Left lung (tissue), 10 donors: ENCODE measurements around the gene OAS1. TPM values are rescaled to one million over a fixed set of nuclear protein-coding genes. Genes with fewer than 3 reads are reported as not detected.

Experiments used
- ATAC-seq: fragments of 200-7000 bp; cut with Tn5 transposase; one replicate; pipeline ENCODE4 v1.9.1; 2020; ENCODE audit warnings: moderate library complexity
- DNase-seq, 4 donors: peaks; one replicate each; pipeline ENCODE4 v3.0.0-alpha.2; 2013 to 2020
- H3K27ac ChIP-seq, 2 donors: fragments of 200-600 bp; sonication (generic) in 1 of 2; one replicate each; pipeline versions ENCODE4 v1.5.0 to v1.8.0; 2020 to 2021
- H3K27me3 ChIP-seq, 2 donors: fragments of 200-600 bp; sonication (generic) in 1 of 2; one replicate each; pipeline versions ENCODE4 v1.5.0 to v1.8.0; 2020 to 2021
- H3K36me3 ChIP-seq, 2 donors: fragments of 200-600 bp; sonication (generic) in 1 of 2; one replicate each; pipeline versions ENCODE4 v1.5.0 to v1.8.0; 2020 to 2021
- H3K4me1 ChIP-seq, 2 donors: fragments of 200-600 bp; one replicate each; pipeline ENCODE4 v1.8.0; 2021
- H3K4me3 ChIP-seq, 2 donors: fragments of 200-600 bp; sonication (generic) in 1 of 2; one replicate each; pipeline versions ENCODE4 v1.5.0 to v1.8.0; 2020 to 2021; ENCODE audit warnings: mild to moderate bottlenecking in 1 of 2
- H3K9me3 ChIP-seq, 2 donors: fragments of 200-600 bp; sonication (generic) in 1 of 2; one replicate each; pipeline versions ENCODE4 v1.5.0 to v1.8.0; 2020 to 2021
- CTCF ChIP-seq, 2 donors: fragments of 200-600 bp; sonication (generic) in 1 of 2; IDR thresholded peaks; one replicate each; pipeline versions ENCODE4 v1.5.0 to v1.8.0; 2021; ENCODE audit warnings: antibody characterized with exemption in 2 of 2
- intact Hi-C, 2 donors: fragments of 100-400 bp; cut with DNase I; formaldehyde crosslinking; loops; one replicate each; pipeline versions ENCODE4 v1.11.2 to v1.14.2; 2022
- polyA plus RNA-seq, 6 donors: library from polyadenylated mRNA; unstranded; fragments of 120-200 nt; gene quantifications; one replicate each; pipeline ENCODE4 v1.2.1, GENCODE V29; 2013; ENCODE audit not compliant: insufficient read length in 6 of 6
- total RNA-seq, 2 donors: library from RNA; stranded (reverse); fragmentation: NEBNext Ultra II Directional; extraction: Animal tissue kit (Norgen Biotek cat#: 25700); gene quantifications; one replicate each; pipeline ENCODE4 v1.2.1, GENCODE V29; 2021
- donor health status: DM: no; HTN: yes; CAD: no.
- donor health status: DM: no; HTN: no; CAD: no.

Gene OAS1
- total and polyA plus RNA-seq, 8 donors = 3.3 to 48.3 (median 5.3) TPM

- Histone ChIP-seq H3K27ac (no peak overlapping the region), H3K36me3 (peaks cover 0 to 57% of the 10 kb centered on the region in 2 donors), H3K9me3 (no peaks in the 10 kb centered on the region), H3K4me3 (no peak overlapping the region), H3K4me1 (peaks cover 11 to 36% of the 10 kb centered on the region in 2 donors), H3K27me3 (no peaks in the 10 kb centered on the region)
- no peak for ATAC-seq
- no peak for DNase-seq
- TF ChIP-seq CTCF (IDR thresholded peaks at IDR 0.05) = no peak
- intact Hi-C loops = no loop called here
These were observed 35.0 kb downstream of the OAS1 start for GRCh38 chr12:112941528-112942335.

GRCh38 chr12:112942572-112942971 lies 35.8 kb downstream of the OAS1 start:
- no peak for ATAC-seq
- no peak overlapping the region for H3K4me3 ChIP-seq
- H3K9me3 ChIP-seq = no peaks in the 10 kb centered on the region
- peaks cover 11 to 29% of the 10 kb centered on the region in 2 donors for H3K4me1 ChIP-seq
- peaks cover 0 to 65% of the 10 kb centered on the region in 2 donors for H3K36me3 ChIP-seq
- no peaks in the 10 kb centered on the region for H3K27me3 ChIP-seq
- no peak for DNase-seq
- no peak for TF ChIP-seq CTCF (IDR thresholded peaks at IDR 0.05)
- intact Hi-C loops = no loop called here
- no peak overlapping the region for H3K27ac ChIP-seq

- Histone ChIP-seq H3K36me3 (peaks cover 0 to 81% of the 10 kb centered on the region in 2 donors), H3K4me3 (no peak overlapping the region), H3K27me3 (no peaks in the 10 kb centered on the region), H3K9me3 (no peaks in the 10 kb centered on the region), H3K4me1 (peaks cover 6 to 18% of the 10 kb centered on the region in 2 donors), H3K27ac (no peak overlapping the region)
- intact Hi-C loops = no loop called here
- no peak for TF ChIP-seq CTCF (IDR thresholded peaks at IDR 0.05)
- DNase-seq = no peak
- no peak for ATAC-seq
These were observed 37.4 kb downstream of the OAS1 start for GRCh38 chr12:112944024-112944690.

GRCh38 chr12:112945515-112945914 lies 38.8 kb downstream of the OAS1 start:
- Histone ChIP-seq H3K9me3 (no peaks in the 10 kb centered on the region), H3K36me3 (peaks cover 0 to 94% of the 10 kb centered on the region in 2 donors), H3K27ac (no peak overlapping the region), H3K4me3 (no peak overlapping the region), H3K27me3 (no peaks in the 10 kb centered on the region), H3K4me1 (peaks cover 0 to 5% of the 10 kb centered on the region in 2 donors)
- DNase-seq (no peak), ATAC-seq (no peak)
- TF ChIP-seq CTCF (IDR thresholded peaks at IDR 0.05) = no peak
- intact Hi-C loops = no loop called here

- DNase-seq (no peak), ATAC-seq (no peak)
- intact Hi-C loops = no loop called here
- Histone ChIP-seq H3K36me3 (peaks cover 0 to 98% of the 10 kb centered on the region in 2 donors), H3K27ac (no peak overlapping the region), H3K4me3 (no peak overlapping the region), H3K9me3 (no peaks in the 10 kb centered on the region), H3K4me1 (no peaks in the 10 kb centered on the region), H3K27me3 (no peaks in the 10 kb centered on the region)
- TF ChIP-seq CTCF (IDR thresholded peaks at IDR 0.05) = no peak
These were observed 39.7 kb downstream of the OAS1 start for GRCh38 chr12:112946236-112947000.
